ENCODE results near the gene KCNE5.
"Not testable (repeated sequence)": the region's sequence is repeated elsewhere in the genome, so short reads cannot be mapped to it uniquely, and the experiment has no call there.

KCNE5 gene

DNA sequence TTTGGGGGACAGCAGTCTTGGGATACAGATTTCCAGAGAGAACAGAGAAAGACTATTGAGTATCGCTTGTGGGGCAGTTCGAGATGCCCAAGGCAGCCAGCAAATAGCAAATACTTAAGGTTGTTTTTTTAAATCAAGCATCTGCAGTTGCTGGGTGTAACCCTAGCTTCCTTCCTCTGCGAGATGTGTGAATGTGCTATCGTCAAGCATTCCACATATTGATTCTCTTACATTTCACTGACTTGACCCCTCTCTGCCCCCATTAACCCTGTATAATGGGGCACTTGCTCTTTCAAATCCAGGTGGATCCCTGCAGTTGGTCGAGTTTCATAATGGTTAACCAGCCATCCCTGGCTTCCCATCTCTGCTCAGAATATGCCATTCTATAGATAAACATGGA is 23.5 kb downstream of the KCNE5 start:
- no peak for DNase-seq

DNA sequence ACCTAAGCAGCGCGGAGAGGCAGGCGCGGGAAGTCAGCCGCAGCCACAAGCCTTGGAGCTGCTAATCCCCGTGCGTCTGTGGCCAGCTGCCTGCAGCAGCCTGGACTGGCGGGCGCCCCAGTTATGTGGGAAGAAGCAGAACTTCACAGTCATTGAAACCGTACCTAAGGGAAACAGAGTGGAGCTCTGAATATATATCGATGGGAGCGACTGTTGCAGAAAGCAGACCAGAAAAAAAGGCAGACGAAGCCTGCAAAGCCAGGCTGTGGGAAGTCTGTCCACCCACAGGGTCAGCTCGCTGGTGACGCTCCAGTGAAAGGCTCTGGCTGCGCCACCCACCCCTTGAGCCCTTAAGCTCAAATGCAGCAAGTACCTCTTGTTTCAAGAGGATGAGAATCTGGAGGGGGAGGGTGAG is 24.7 kb downstream of the KCNE5 start:
- no peak for DNase-seq

DNA sequence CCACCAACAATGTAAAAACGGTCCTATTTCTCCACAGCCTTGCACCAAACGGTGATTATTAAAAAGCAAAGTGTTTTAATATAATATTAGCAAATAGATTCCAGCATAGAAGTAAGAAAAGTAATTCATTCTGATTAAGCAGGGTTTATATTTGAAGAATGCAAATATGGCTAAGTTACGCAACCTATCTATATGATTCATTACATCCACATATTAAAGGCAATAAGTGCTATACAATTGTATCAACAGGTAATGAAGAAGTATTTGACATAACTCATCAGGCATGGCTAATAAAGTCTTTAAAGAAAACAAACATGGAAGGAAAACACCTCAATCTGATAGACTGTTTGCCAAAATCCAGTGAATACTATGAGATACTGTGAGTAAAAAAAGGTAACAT is 29.0 kb downstream of the KCNE5 start:
- no peak for DNase-seq

DNA sequence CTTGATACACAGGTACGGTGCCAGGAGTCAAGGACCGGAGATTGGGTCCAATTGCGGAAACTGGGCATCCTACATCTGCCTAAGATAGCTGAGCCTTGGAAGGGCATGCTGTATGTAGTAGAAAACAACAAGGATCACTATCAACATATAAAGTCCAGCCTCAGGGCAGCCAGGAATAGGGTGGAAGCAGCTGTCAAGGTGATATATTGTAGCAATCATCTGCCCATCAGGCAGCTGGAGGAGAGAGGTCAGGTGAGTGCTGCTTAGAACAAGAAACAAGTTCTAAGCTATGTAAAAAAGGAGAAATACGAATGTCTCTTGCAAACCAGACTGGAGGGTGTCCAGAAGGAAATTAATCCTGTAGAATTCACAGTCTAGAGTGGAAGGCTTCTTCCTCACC is 34.8 kb downstream of the KCNE5 start:
- no peak for DNase-seq

DNA sequence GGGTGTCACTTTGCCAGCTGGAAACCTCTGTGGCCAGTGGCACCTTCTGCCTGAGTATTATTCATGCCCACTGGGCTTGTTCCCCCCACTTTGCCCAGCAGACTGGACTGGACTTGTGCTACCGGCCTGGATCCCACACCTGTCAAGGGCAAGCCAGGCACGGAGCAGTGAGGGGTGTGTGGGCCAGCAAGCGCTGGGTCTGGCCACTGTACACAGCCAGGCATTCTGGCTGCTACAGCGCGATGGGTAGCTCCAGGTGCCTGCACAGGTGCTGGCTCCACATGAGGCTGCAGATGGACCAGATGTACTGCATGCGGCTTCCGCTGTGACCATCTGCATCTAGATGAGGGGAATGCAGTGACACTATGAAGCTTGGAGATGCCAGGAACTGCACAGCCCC is 39.5 kb downstream of the KCNE5 start:
- no peak for DNase-seq

DNA sequence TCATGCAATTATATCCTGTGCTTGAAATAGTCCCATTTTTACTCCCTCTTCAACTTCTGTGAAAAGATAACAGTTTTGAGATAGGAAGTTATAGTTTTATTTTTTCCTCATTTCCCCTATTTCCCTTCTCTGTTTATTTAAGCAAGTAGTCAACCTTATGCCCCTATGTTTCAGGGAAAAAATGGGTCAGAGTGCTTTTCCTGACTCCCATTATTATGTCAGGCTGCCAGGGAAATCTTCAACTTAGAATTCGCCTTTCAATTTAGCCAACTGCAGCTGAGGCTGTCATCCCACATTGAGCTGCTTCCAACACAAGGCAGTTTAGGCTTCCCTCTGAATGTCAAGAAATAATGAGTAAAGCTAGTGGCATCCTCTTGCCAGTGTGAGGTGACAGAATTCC is 46.1 kb downstream of the KCNE5 start:
- DNase-seq, result no peak

DNA sequence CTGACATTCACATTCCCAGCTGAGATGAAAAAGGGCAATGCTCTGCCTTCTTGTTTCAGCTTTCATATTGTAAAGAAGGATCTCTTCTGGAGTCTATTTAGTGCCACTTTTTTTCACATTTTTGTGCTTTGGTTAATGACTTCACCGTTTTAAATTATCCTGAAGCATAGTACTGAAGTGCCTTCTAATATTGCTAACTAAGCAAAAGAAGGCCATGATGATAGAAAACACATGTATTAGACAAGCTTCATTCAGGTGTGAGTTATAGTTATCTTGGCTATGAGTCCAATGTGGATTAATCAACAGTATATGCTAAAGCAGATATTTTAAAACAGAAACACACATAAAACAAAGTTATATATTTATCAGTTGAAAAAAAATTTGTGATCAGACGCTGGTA is 47.9 kb downstream of the KCNE5 start:
- no peak for DNase-seq

DNA sequence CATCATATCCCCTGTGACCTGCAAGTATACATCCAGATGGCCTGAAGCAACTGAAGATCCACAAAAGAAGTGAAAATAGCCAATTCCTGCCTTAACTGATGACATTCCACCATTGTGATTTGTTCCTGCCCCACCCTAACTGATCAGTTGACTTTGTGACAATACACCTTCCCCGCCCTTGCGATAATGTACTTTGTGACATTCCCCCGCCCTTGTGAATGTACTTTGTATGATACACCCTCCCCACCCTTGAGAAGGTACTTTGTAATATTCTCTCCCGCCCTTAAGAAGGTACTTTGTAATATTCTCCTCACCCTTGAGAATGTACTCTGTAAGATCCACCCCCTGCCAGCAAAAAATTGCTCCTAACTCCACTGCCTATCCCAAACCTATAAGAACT is 48.9 kb downstream of the KCNE5 start:
- DNase-seq, result not testable (repeated sequence)
